Mucosa of gallbladder (tissue), 1 donor: ENCODE results near the gene UNC45B. TPM values are rescaled to one million over a fixed set of nuclear protein-coding genes. Genes with fewer than 3 reads are reported as not detected.
"Not testable (repeated sequence)": the region's sequence is repeated elsewhere in the genome, so short reads cannot be mapped to it uniquely, and the experiment has no call there.

Experiments
- DNase-seq: peaks from one replicate; pipeline ENCODE4 v3.0.0-alpha.2; 2020; ENCODE audit warnings: low spot score
- total RNA-seq: library from RNA; stranded (reverse); gene quantifications from one replicate; pipeline ENCODE4 v1.2.1, GENCODE V29; 2021
- donor health status: DM: no; HTN: no; CAD: no.

The UNC45B gene
- total RNA-seq, 1 donor from 2014 or later, result 0.12 TPM

GRCh38 chr17:35142467-35142796 lies 5.2 kb upstream of the UNC45B start:
- no peak for DNase-seq

GRCh38 chr17:35144840-35145239 lies 2.8 kb upstream of the UNC45B start:
- DNase-seq, result no peak

- no peak for DNase-seq
Observed at GRCh38 chr17:35146214-35146833, 1.3 kb upstream of the UNC45B start.

GRCh38 chr17:35148144-35148543 lies 527 bp downstream of the UNC45B start:
- no peak for DNase-seq

- no peak for DNase-seq
Observed at GRCh38 chr17:35149941-35150340, 2.3 kb downstream of the UNC45B start.

GRCh38 chr17:35151080-35151479 lies 3.5 kb downstream of the UNC45B start:
- not testable (repeated sequence) for DNase-seq

GRCh38 chr17:35152421-35153140 lies 5.0 kb downstream of the UNC45B start:
- no peak for DNase-seq

GRCh38 chr17:35154196-35155165 lies 6.9 kb downstream of the UNC45B start:
- no peak for DNase-seq

- DNase-seq, result no peak
Observed at GRCh38 chr17:35155246-35155645, 7.6 kb downstream of the UNC45B start.

- no peak for DNase-seq
Observed at GRCh38 chr17:35159940-35160339, 12.3 kb downstream of the UNC45B start.

GRCh38 chr17:35160354-35161201 lies 13.0 kb downstream of the UNC45B start:
- DNase-seq, result no peak

GRCh38 chr17:35161281-35161761 lies 13.7 kb downstream of the UNC45B start:
- DNase-seq, result no peak

- DNase-seq, result no peak
Observed at GRCh38 chr17:35162755-35163154, 15.1 kb downstream of the UNC45B start.

GRCh38 chr17:35163886-35164285 lies 16.3 kb downstream of the UNC45B start:
- DNase-seq, result no peak

- DNase-seq, result no peak
Observed at GRCh38 chr17:35164716-35165115, 17.1 kb downstream of the UNC45B start.

- DNase-seq, result no peak
Observed at GRCh38 chr17:35166526-35166925, 18.9 kb downstream of the UNC45B start.

- DNase-seq, result no peak
Observed at GRCh38 chr17:35167046-35167445, 19.4 kb downstream of the UNC45B start.

GRCh38 chr17:35167666-35168065 lies 20.0 kb downstream of the UNC45B start:
- no peak for DNase-seq

GRCh38 chr17:35169835-35170363 lies 22.3 kb downstream of the UNC45B start:
- no peak for DNase-seq

- no peak for DNase-seq
Observed at GRCh38 chr17:35170968-35171771, 23.6 kb downstream of the UNC45B start.
